B cell (primary cell): ENCODE data around the gene SPATA12. TPM values are rescaled to one million over a fixed set of nuclear protein-coding genes. Genes with fewer than 3 reads are reported as not detected.

Experiments
- ATAC-seq: fragments of 200-7000 bp; cut with Tn5 transposase; one replicate; pipeline ENCODE4 v1.10.0; 2021; ENCODE audit warnings: low read depth, mild to moderate bottlenecking, moderate number of reproducible peaks, moderate library complexity
- CTCF ChIA-PET: fragments of 350-600 bp; sonication (Branson Sonifier 250); formaldehyde crosslinking; loops from one replicate; lab custom pipeline; 2021; ENCODE audit warnings: antibody characterized with exemption, inconsistent platforms; lab: Charles Lee
- POLR2A ChIA-PET: fragments of 350-600 bp; sonication (Branson Sonifier 250); formaldehyde crosslinking; loops from one replicate; lab custom pipeline; 2021; ENCODE audit warnings: antibody characterized with exemption; lab: Charles Lee
- DNase-seq: peaks from one replicate; pipeline ENCODE4 v3.0.0; 2013
- H2AFZ ChIP-seq: 2 replicates; pipeline ENCODE4 v1.6.1; 2012; ENCODE audit warnings: mild to moderate bottlenecking, low read depth, low read length; ENCODE audit not compliant: insufficient read depth, poor library complexity, severe bottlenecking
- H3K27ac ChIP-seq, 2 donors: 1 replicate in 1 of 2; 2 replicates in 1 of 2; pipeline ENCODE4 v1.5.1; 2012 to 2013; ENCODE audit warnings: low read length in 2 of 2, mild to moderate bottlenecking in 2 of 2, moderate library complexity in 1 of 2
- H3K27me3 ChIP-seq, 4 experiments: fragments of 200-600 bp in 1 of 4; sonication (generic) in 1 of 4; replicated peaks in 1 of 4; 1 replicate in 2 of 4; 2 replicates in 2 of 4; pipeline versions ENCODE4 v1.6.1 to v1.7.0; 2013 to 2016; ENCODE audit warnings: low read length in 3 of 4, mild to moderate bottlenecking in 2 of 4, mixed read lengths in 1 of 4, moderate library complexity in 1 of 4; ENCODE audit not compliant: insufficient read depth in 4 of 4, control insufficient read depth in 3 of 4; ENCODE audit errors: control extremely low read depth in 1 of 4
- H3K36me3 ChIP-seq, 2 experiments: replicated peaks in 1 of 2; 1 replicate in 1 of 2; 2 replicates in 1 of 2; pipeline versions ENCODE4 v1.6.1 to v1.7.1; 2013; ENCODE audit warnings: low read length in 1 of 2; ENCODE audit not compliant: insufficient read depth in 2 of 2, control insufficient read depth in 1 of 2; ENCODE audit errors: control extremely low read depth in 1 of 2, extremely low read depth in 1 of 2
- H3K4me1 ChIP-seq, 2 donors: fragments of 200-600 bp in 1 of 2; sonication (generic) in 1 of 2; 1 replicate in 1 of 2; 2 replicates in 1 of 2; pipeline versions ENCODE4 v1.5.1 to v1.6.1; 2013 to 2017; ENCODE audit warnings: low read length in 2 of 2; ENCODE audit not compliant: control insufficient read depth in 2 of 2, insufficient read depth in 2 of 2
- H3K4me2 ChIP-seq: replicated peaks from 2 replicates; pipeline ENCODE3; 2012; ENCODE audit warnings: mild to moderate bottlenecking, low read depth, low read length; ENCODE audit not compliant: poor library complexity, severe bottlenecking
- H3K4me3 ChIP-seq, 5 experiments: fragments of 200-600 bp in 1 of 5; sonication (generic) in 1 of 5; 1 replicate in 3 of 5; 2 replicates in 2 of 5; pipeline versions ENCODE4 v1.5.1 to v1.7.0; 2011 to 2016; ENCODE audit warnings: low read length in 4 of 5, mild to moderate bottlenecking in 4 of 5, low read depth in 2 of 5, control low read depth in 1 of 5, moderate library complexity in 1 of 5; ENCODE audit not compliant: insufficient read depth in 1 of 5; ENCODE audit errors: control extremely low read depth in 1 of 5, extremely low read depth in 1 of 5
- H3K79me2 ChIP-seq: fragments of 200-600 bp; sonication (generic); one replicate; pipeline ENCODE4 v1.6.0; 2016; ENCODE audit warnings: low read length; ENCODE audit not compliant: control insufficient read depth, insufficient read depth
- H3K9ac ChIP-seq: fragments of 200-600 bp; sonication (generic); 2 replicates; pipeline ENCODE4 v1.6.1; 2017; ENCODE audit warnings: mild to moderate bottlenecking, low read length, moderate library complexity
- H3K9me3 ChIP-seq, 3 donors: one replicate each; pipeline versions ENCODE4 v1.6.1 to v1.7.1; 2013; ENCODE audit warnings: low read length in 2 of 3; ENCODE audit not compliant: control insufficient read depth in 2 of 3, insufficient read depth in 1 of 3; ENCODE audit errors: control extremely low read depth in 1 of 3
- H4K20me1 ChIP-seq: 2 replicates; pipeline ENCODE4 v1.6.0; 2012; ENCODE audit warnings: mild to moderate bottlenecking, low read length; ENCODE audit not compliant: insufficient read depth, control insufficient read depth, poor library complexity, severe bottlenecking
- H3K27ac Mint-ChIP-seq: one replicate; pipeline ENCODE4 v1.8.0; 2021; ENCODE audit warnings: mixed read lengths
- H3K27me3 Mint-ChIP-seq: one replicate; pipeline ENCODE4 v1.8.0; 2021; ENCODE audit warnings: mixed read lengths
- H3K4me1 Mint-ChIP-seq: one replicate; pipeline ENCODE4 v1.8.0; 2021; ENCODE audit warnings: mixed read lengths
- H3K4me3 Mint-ChIP-seq: one replicate; pipeline ENCODE4 v1.8.0; 2021; ENCODE audit warnings: mixed read lengths
- H3K9me3 Mint-ChIP-seq: one replicate; pipeline ENCODE4 v1.8.0; 2022; ENCODE audit warnings: mixed read lengths; ENCODE audit not compliant: insufficient read depth
- CTCF ChIP-seq: fragments of 200-600 bp; IDR thresholded peaks from one replicate; pipeline ENCODE4 v1.8.0; 2022; ENCODE audit warnings: antibody characterized with exemption, mild to moderate bottlenecking
- EZH2 ChIP-seq: IDR thresholded peaks from 2 replicates; pipeline ENCODE4 v1.6.1; 2012; ENCODE audit warnings: borderline replicate concordance, low read depth, mild to moderate bottlenecking, moderate library complexity, low read length; ENCODE audit not compliant: insufficient read depth, poor library complexity, severe bottlenecking
- WGBS: methylation state at CpG from one replicate; pipeline ENCODE4 v1.1.5; 2013; ENCODE audit warnings: missing lambda C conversion rate; ENCODE audit not compliant: insufficient coverage; 5-methylcytosine and 5-hydroxymethylcytosine counted together
- intact Hi-C: fragments of 100-400 bp; cut with micrococcal nuclease; formaldehyde crosslinking; loops from one replicate; pipeline ENCODE4 v1.10.0; 2022
- polyA plus RNA-seq: library from polyadenylated mRNA; depleted of rRNA; stranded (reverse); fragments of >200 nt; gene quantifications from 2 replicates; pipeline ENCODE4 v1.2.3, GENCODE V29; 2012
- total RNA-seq, 2 donors: library from RNA; stranded (reverse); fragments of 120-200 nt in 1 of 2; gene quantifications; 1 replicate in 1 of 2; 2 replicates in 1 of 2; pipeline versions ENCODE4 v1.2.3 to v1.2.4, GENCODE V29; 2013 to 2022

SPATA12 gene
- total and polyA plus RNA-seq, 2 donors (not counting 1 experiment from before 2014, with no cell fraction given) = not detected

GRCh38 chr3:57073628-57074027, 13.2 kb downstream of the SPATA12 start:
- no peak for ATAC-seq
- no peaks in the 10 kb centered on the region for H3K79me2 ChIP-seq
- Mint-ChIP-seq H3K4me1 (peaks cover 29% of the 10 kb centered on the region), H3K9me3 (peaks cover 1% of the 10 kb centered on the region), H3K27ac (no peak overlapping the region), H3K27me3 (peaks cover 71% of the 10 kb centered on the region), H3K4me3 (no peak overlapping the region)
- ChIA-PET POLR2A (no interaction called here), CTCF (no interaction called here)
- H3K9ac ChIP-seq = no peak overlapping the region
- peaks cover 0 to 17% (median 11%) of the 10 kb centered on the region in 3 donors for H3K9me3 ChIP-seq
- TF ChIP-seq EZH2 (no peak), CTCF (no peak)
- no peak overlapping the region for H3K4me3 ChIP-seq
- H3K4me2 ChIP-seq = no peak overlapping the region
- peaks cover 21 to 22% of the 10 kb centered on the region in 2 donors for H3K4me1 ChIP-seq
- H3K36me3 ChIP-seq = no peaks in the 10 kb centered on the region
- intact Hi-C loops = loop anchor here (10.0 kb wide), 1 partner anchor 151 kb away; the partner anchor contains the start of gene APPL1
- 95% methylated on average over 1 of the region's 3 CpGs for WGBS
- no peak for DNase-seq
- H4K20me1 ChIP-seq = no peaks in the 10 kb centered on the region
- H2AFZ ChIP-seq = no peak overlapping the region
- H3K27ac ChIP-seq = no peak overlapping the region
- peaks cover 0 to 74% (median 51%) of the 10 kb centered on the region in 4 experiments for H3K27me3 ChIP-seq

- peaks cover 24% of the 10 kb centered on the region for H3K4me1 Mint-ChIP-seq
- DNase-seq (no peak), ATAC-seq (no peak)
- Histone ChIP-seq H2AFZ (no peak overlapping the region), H3K36me3 (no peaks in the 10 kb centered on the region), H3K9ac (no peak overlapping the region), H3K9me3 (peaks cover 0 to 17% (median 11%) of the 10 kb centered on the region in 3 donors), H3K4me2 (no peak overlapping the region), H3K79me2 (no peaks in the 10 kb centered on the region), H3K27ac (no peak overlapping the region), H4K20me1 (no peaks in the 10 kb centered on the region), H3K27me3 (peaks cover 0 to 74% (median 54%) of the 10 kb centered on the region in 4 experiments), H3K4me1 (peaks cover 19 to 21% of the 10 kb centered on the region in 2 donors), H3K4me3 (no peak overlapping the region)
- CTCF ChIA-PET = no interaction called here
- H3K4me3 Mint-ChIP-seq = no peak overlapping the region
- POLR2A ChIA-PET = no interaction called here
- no peak overlapping the region for H3K27ac Mint-ChIP-seq
- intact Hi-C loops = loop anchor here (10.0 kb wide), 1 partner anchor 151 kb away; the partner anchor contains the start of gene APPL1
- 100% methylated on average over 3 of the region's 4 CpGs for WGBS
- H3K9me3 Mint-ChIP-seq = peaks cover 1% of the 10 kb centered on the region
- TF ChIP-seq CTCF = no peak
- TF ChIP-seq EZH2 = no peak
- peaks cover 69% of the 10 kb centered on the region for H3K27me3 Mint-ChIP-seq
These were observed 13.7 kb downstream of the SPATA12 start for GRCh38 chr3:57074135-57074534.
